Neural crest cell (in vitro differentiated cells): ENCODE measurements around the gene SIGLEC9. TPM values are rescaled to one million over a fixed set of nuclear protein-coding genes. Genes with fewer than 3 reads are reported as not detected.

Experiments used
- DNase-seq: peaks from one replicate; pipeline ENCODE4 v3.0.0; 2021; ENCODE audit warnings: low read depth, mixed read lengths, low spot score
- H3K27ac Mint-ChIP-seq: one replicate; pipeline ENCODE4 v1.8.0; 2021; ENCODE audit warnings: mild to moderate bottlenecking, mixed read lengths; ENCODE audit not compliant: unreplicated experiment
- H3K27me3 Mint-ChIP-seq: 2 replicates; pipeline ENCODE4 v1.8.0; 2021; ENCODE audit warnings: low read depth, mild to moderate bottlenecking, mixed read lengths
- H3K36me3 Mint-ChIP-seq: 2 replicates; pipeline ENCODE4 v1.8.0; 2021; ENCODE audit warnings: low read depth, mild to moderate bottlenecking, mixed read lengths
- H3K4me1 Mint-ChIP-seq: 2 replicates; pipeline ENCODE4 v1.8.0; 2021; ENCODE audit warnings: mixed read lengths
- H3K4me3 Mint-ChIP-seq: one replicate; pipeline ENCODE4 v1.8.0; 2021; ENCODE audit warnings: mild to moderate bottlenecking, mixed read lengths
- H3K9me3 Mint-ChIP-seq: 2 replicates; pipeline ENCODE4 v1.8.0; 2021; ENCODE audit warnings: mixed read lengths
- total RNA-seq: library from RNA; stranded (reverse); gene quantifications from 2 replicates; pipeline ENCODE4 v1.2.1, GENCODE V29; 2021
- TF ChIP-seq, protein P1 (sequence below): fragments of 200-600 bp; sonication (generic); conservative IDR thresholded peaks from 2 replicates; pipeline ENCODE4 v1.5.0; 2021; ENCODE audit warnings: antibody characterized with exemption, mild to moderate bottlenecking

The SIGLEC9 gene
- total RNA-seq, 1 donor from 2014 or later = not detected

DNA sequence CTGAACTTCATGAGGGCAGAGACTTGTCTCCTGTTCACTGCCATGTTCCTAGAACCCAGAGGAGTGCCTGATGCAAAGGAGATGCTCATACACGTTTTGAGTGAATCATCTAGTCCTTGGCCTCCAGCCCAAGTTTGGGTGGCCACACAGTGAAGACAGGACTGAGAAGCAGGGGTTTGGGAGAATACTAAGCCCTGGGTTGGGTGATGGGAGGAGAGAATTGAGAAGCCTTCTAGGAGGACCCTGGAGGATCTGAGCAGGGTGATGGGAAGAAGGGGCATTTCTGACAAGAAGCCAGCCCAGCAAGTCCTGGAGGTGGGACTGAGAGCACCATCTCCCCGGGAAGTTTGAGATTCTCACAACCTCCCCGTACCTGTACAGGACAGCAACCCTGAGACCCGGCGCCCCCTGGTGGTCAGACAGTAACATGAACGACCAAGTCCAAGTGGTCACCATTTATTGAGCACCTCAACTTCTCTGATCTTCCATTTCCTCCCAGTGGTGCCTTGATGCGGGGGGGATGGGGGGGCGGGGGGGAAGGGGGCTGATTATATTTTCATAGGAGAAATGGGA is 27.5 kb upstream of the SIGLEC9 start:
- Mint-ChIP-seq H3K27me3 (no peaks in the 10 kb centered on the region), H3K9me3 (no peaks in the 10 kb centered on the region), H3K4me1 (peaks cover 3% of the 10 kb centered on the region), H3K4me3 (no peak overlapping the region), H3K27ac (no peak overlapping the region), H3K36me3 (no peaks in the 10 kb centered on the region)
- peak; percentile 60 for DNase-seq
- TF ChIP-seq, protein P1, sequence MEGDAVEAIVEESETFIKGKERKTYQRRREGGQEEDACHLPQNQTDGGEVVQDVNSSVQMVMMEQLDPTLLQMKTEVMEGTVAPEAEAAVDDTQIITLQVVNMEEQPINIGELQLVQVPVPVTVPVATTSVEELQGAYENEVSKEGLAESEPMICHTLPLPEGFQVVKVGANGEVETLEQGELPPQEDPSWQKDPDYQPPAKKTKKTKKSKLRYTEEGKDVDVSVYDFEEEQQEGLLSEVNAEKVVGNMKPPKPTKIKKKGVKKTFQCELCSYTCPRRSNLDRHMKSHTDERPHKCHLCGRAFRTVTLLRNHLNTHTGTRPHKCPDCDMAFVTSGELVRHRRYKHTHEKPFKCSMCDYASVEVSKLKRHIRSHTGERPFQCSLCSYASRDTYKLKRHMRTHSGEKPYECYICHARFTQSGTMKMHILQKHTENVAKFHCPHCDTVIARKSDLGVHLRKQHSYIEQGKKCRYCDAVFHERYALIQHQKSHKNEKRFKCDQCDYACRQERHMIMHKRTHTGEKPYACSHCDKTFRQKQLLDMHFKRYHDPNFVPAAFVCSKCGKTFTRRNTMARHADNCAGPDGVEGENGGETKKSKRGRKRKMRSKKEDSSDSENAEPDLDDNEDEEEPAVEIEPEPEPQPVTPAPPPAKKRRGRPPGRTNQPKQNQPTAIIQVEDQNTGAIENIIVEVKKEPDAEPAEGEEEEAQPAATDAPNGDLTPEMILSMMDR = peak; percentile 69

DNA sequence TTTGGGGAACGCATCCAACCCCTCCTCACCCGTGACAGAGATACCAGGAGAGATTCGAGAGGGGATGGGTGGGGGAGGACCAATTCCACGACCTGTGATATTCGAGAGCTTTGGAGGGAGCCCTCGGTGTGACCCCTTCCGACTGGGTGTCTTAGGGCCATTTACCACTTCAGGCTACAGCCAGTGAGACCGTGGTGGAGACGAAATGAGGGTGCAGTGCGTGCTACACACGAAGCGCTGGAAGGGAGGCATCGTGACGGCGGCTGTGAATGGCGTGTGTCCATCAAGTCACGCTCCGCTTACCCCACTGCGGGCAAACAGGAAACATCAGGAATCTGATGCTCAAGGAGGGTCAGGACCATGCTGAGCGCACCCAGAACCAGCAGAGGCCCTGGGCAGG is 26.9 kb upstream of the SIGLEC9 start:
- TF ChIP-seq, protein P1 = no peak
- no peaks in the 10 kb centered on the region for H3K36me3 Mint-ChIP-seq
- H3K27ac Mint-ChIP-seq = no peak overlapping the region
- no peak overlapping the region for H3K4me3 Mint-ChIP-seq
- no peaks in the 10 kb centered on the region for H3K27me3 Mint-ChIP-seq
- no peaks in the 10 kb centered on the region for H3K9me3 Mint-ChIP-seq
- DNase-seq = no peak
- peaks cover 3% of the 10 kb centered on the region for H3K4me1 Mint-ChIP-seq

DNA sequence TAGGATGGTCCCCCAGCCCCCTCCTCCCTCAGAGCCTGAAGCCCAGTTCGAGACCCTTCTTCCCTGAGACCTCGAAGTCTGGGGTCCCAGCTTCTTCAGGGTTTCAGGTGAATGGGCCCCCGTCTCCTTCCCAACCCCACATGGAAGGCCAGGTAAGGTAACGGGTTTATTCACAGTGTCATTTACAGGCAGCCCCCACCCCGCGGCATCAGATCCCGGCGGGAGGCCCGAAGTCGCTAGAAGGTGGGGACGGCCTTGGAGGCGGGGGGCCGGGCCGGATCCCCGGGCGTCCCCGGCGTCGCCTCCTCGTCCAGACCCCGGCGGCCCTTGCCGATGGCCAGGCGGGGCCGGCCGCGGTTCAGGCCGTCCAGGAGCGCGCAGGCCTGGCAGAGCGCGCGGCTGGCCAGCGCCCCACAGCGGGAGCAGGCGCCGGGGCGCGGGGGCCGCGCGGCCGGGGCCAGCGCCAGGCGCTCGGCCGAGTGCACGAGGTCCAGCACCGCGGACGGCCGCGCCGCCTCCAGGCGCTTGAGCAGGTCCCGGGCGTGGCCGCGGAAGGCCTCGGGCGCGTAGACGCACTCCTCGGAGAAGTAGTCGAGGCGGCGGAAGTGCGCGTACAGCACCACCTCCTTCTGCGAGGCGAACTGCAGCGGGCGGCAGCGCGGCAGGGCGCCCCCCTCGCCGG is 26.2 kb upstream of the SIGLEC9 start:
- TF ChIP-seq, protein P1 = no peak
- no peaks in the 10 kb centered on the region for H3K36me3 Mint-ChIP-seq
- no peaks in the 10 kb centered on the region for H3K27me3 Mint-ChIP-seq
- DNase-seq = no peak
- no peaks in the 10 kb centered on the region for H3K9me3 Mint-ChIP-seq
- no peak overlapping the region for H3K27ac Mint-ChIP-seq
- H3K4me3 Mint-ChIP-seq = no peak overlapping the region
- H3K4me1 Mint-ChIP-seq = peaks cover 3% of the 10 kb centered on the region

DNA sequence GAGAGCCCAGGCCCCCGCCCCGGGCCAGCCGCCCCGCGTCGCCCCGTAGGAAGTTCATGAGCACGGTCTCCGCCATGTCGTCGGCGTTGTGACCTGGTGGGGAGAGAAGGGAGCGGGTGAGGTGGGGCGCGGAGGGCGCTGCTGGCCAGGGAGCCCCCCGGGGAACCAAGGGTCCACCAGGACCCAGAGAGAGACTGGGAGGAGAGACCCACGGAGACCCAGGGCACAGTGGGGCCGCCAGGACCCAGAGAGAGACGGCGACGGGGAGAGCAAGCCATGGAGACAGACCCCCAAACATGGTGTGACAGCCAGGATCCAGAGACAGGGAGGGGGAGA is 25.7 kb upstream of the SIGLEC9 start:
- peaks cover 3% of the 10 kb centered on the region for H3K4me1 Mint-ChIP-seq
- no peaks in the 10 kb centered on the region for H3K9me3 Mint-ChIP-seq
- no peaks in the 10 kb centered on the region for H3K27me3 Mint-ChIP-seq
- no peaks in the 10 kb centered on the region for H3K36me3 Mint-ChIP-seq
- no peak for DNase-seq
- no peak overlapping the region for H3K27ac Mint-ChIP-seq
- TF ChIP-seq, protein P1 = no peak
- no peak overlapping the region for H3K4me3 Mint-ChIP-seq

DNA sequence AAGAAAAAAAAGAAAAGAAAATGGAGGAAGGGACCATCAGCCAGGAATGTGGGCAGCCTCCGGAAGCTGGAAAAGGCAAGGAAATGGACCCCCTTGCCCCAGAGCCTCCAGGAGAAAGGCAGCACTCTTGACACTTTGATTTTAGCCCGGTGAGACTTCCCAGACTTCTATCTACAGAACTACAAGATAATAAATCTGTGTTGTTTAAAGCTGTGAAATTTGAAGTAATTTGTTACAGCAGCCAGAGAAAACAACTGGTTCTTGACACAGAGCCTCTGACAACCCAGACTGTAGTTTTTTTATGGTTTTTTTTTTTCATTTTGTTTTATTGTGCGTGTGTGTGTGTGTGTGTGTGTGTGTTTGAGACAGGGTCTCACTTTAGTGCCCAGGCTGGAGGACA is 24.1 kb upstream of the SIGLEC9 start:
- Mint-ChIP-seq H3K9me3 (no peaks in the 10 kb centered on the region), H3K36me3 (no peaks in the 10 kb centered on the region), H3K4me1 (no peaks in the 10 kb centered on the region), H3K27ac (no peak overlapping the region), H3K27me3 (no peaks in the 10 kb centered on the region), H3K4me3 (no peak overlapping the region)
- TF ChIP-seq, protein P1 = no peak
- no peak for DNase-seq
